H1 (cell line): Measurements from ENCODE around the gene ADIRF. TPM values are rescaled to one million over a fixed set of nuclear protein-coding genes. Genes with fewer than 3 reads are reported as not detected.

Experiments
- CTCF ChIA-PET: fragments of 300-600 bp; sonication (Branson Sonifier 250); formaldehyde crosslinking; loops from one replicate; lab custom pipeline; 2021; ENCODE audit not compliant: partially characterized antibody; lab: Charles Lee
- POLR2A ChIA-PET: fragments of 300-600 bp; sonication (Branson Sonifier 250); formaldehyde crosslinking; loops from one replicate; lab custom pipeline; 2021; ENCODE audit warnings: inconsistent platforms; ENCODE audit not compliant: partially characterized antibody; lab: Charles Lee
- DNase-seq, 2 experiments: peaks; one replicate each; pipeline versions ENCODE4 v3.0.0 to v3.0.0-alpha.2; 2010 to 2022; ENCODE audit warnings: low spot score in 2 of 2, low read depth in 1 of 2, mixed read lengths in 1 of 2
- FAIRE-seq: peaks from 2 replicates; lab custom pipeline; 2011; peaks lifted over from hg19 to GRCh38; lab: Jason Lieb, UNC
- H2AFZ ChIP-seq: 2 replicates; pipeline ENCODE4 v1.8.1; 2012; ENCODE audit warnings: low read length, inconsistent platforms
- H2AK5ac ChIP-seq: 2 replicates; pipeline ENCODE4 v1.6.1; 2013; ENCODE audit warnings: low read depth, low read length
- H2BK120ac ChIP-seq: replicated peaks from 2 replicates; pipeline ENCODE3; 2013; ENCODE audit warnings: low read depth, low read length, inconsistent platforms
- H2BK12ac ChIP-seq: 2 replicates; pipeline ENCODE4 v1.6.1; 2013; ENCODE audit warnings: low read depth, low read length
- H2BK15ac ChIP-seq: 2 replicates; pipeline ENCODE4 v1.6.1; 2013; ENCODE audit warnings: low read length
- H2BK20ac ChIP-seq: 2 replicates; pipeline ENCODE4 v1.6.1; 2013; ENCODE audit warnings: low read length
- H2BK5ac ChIP-seq: 2 replicates; pipeline ENCODE4 v1.6.1; 2013; ENCODE audit warnings: low read depth, low read length
- H3K14ac ChIP-seq: 2 replicates; pipeline ENCODE4 v1.6.1; 2013; ENCODE audit warnings: inconsistent platforms; ENCODE audit not compliant: insufficient read length
- H3K18ac ChIP-seq: 2 replicates; pipeline ENCODE4 v1.6.1; 2013; ENCODE audit warnings: low read length; ENCODE audit errors: extremely low read depth
- H3K23ac ChIP-seq: 2 replicates; pipeline ENCODE4 v1.6.1; 2013; ENCODE audit warnings: inconsistent platforms; ENCODE audit not compliant: insufficient read length
- H3K23me2 ChIP-seq: 2 replicates; pipeline ENCODE4 v1.6.1; 2013; ENCODE audit warnings: low read depth, low read length
- H3K27ac ChIP-seq: 2 replicates; pipeline ENCODE4 v1.6.1; 2011; ENCODE audit warnings: low read depth, low read length, inconsistent platforms
- H3K27me3 ChIP-seq, 4 experiments: replicated peaks in 1 of 4; 1 replicate in 1 of 4; 2 replicates in 3 of 4; pipeline versions ENCODE4 v1.6.1 to v1.8.1; 2011 to 2013; ENCODE audit warnings: low read length in 3 of 4, mild to moderate bottlenecking in 3 of 4, inconsistent platforms in 2 of 4, mixed read lengths in 2 of 4, moderate library complexity in 1 of 4; ENCODE audit not compliant: control insufficient read depth in 3 of 4, insufficient read depth in 3 of 4; ENCODE audit errors: extremely low read depth in 1 of 4
- H3K36me3 ChIP-seq, 4 experiments: 2 replicates each; pipeline versions ENCODE4 v1.6.1 to v1.8.1; 2011 to 2013; ENCODE audit warnings: mild to moderate bottlenecking in 4 of 4, low read length in 3 of 4, moderate library complexity in 2 of 4, control low read depth in 1 of 4, inconsistent platforms in 1 of 4; ENCODE audit not compliant: insufficient read depth in 4 of 4, control insufficient read depth in 2 of 4
- H3K4ac ChIP-seq: replicated peaks from 2 replicates; pipeline ENCODE3; 2013; ENCODE audit warnings: low read length, low read depth, mixed read lengths, inconsistent platforms; ENCODE audit not compliant: insufficient read length
- H3K4me1 ChIP-seq, 4 experiments: replicated peaks in 1 of 4; 1 replicate in 1 of 4; 2 replicates in 3 of 4; pipeline versions ENCODE4 v1.6.1 to v1.8.1; 2011 to 2013; ENCODE audit warnings: low read length in 3 of 4, inconsistent platforms in 2 of 4, mixed read lengths in 1 of 4; ENCODE audit not compliant: insufficient read depth in 4 of 4, control insufficient read depth in 3 of 4
- H3K4me2 ChIP-seq, 2 experiments: 2 replicates each; pipeline versions ENCODE4 v1.6.1 to v1.8.1; 2011 to 2013; ENCODE audit warnings: low read depth in 2 of 2, low read length in 2 of 2, control low read depth in 1 of 2, inconsistent platforms in 1 of 2, mild to moderate bottlenecking in 1 of 2; ENCODE audit not compliant: insufficient read depth in 1 of 2
- H3K4me3 ChIP-seq, 4 experiments: fragments of 200-600, 300-600 bp in 1 of 4; sonication (generic), shearing (Covaris generic), sonication (Bioruptor Twin) in 1 of 4; 2 replicates each; pipeline versions ENCODE4 v1.5.1 to v1.8.1; 2011 to 2016; ENCODE audit warnings: low read length in 4 of 4, low read depth in 3 of 4, control low read depth in 2 of 4, inconsistent platforms in 2 of 4, mild to moderate bottlenecking in 2 of 4, mixed read lengths in 1 of 4, moderate library complexity in 1 of 4; ENCODE audit not compliant: insufficient read depth in 2 of 4; ENCODE audit errors: extremely low read depth in 1 of 4
- H3K56ac ChIP-seq: replicated peaks from 2 replicates; pipeline ENCODE3; 2013; ENCODE audit warnings: low read depth, mild to moderate bottlenecking, mixed read lengths, low read length, inconsistent platforms; ENCODE audit not compliant: insufficient read length
- H3K79me1 ChIP-seq: 2 replicates; pipeline ENCODE4 v1.6.1; 2013; ENCODE audit warnings: low read depth, low read length, control low read depth
- H3K79me2 ChIP-seq, 2 experiments: 2 replicates each; pipeline versions ENCODE4 v1.6.1 to v1.8.1; 2012 to 2013; ENCODE audit warnings: low read length in 2 of 2, mild to moderate bottlenecking in 2 of 2, inconsistent platforms in 1 of 2; ENCODE audit not compliant: insufficient read depth in 2 of 2, control insufficient read depth in 1 of 2
- H3K9ac ChIP-seq, 4 experiments: replicated peaks in 1 of 4; 1 replicate in 1 of 4; 2 replicates in 3 of 4; pipeline versions ENCODE4 v1.6.1 to v1.8.1; 2011 to 2013; ENCODE audit warnings: low read depth in 3 of 4, low read length in 3 of 4, control low read depth in 2 of 4, mild to moderate bottlenecking in 2 of 4, moderate library complexity in 2 of 4, inconsistent platforms in 1 of 4; ENCODE audit errors: extremely low read depth in 1 of 4
- H3K9me3 ChIP-seq, 2 experiments: 2 replicates each; pipeline versions ENCODE4 v1.6.1 to v1.8.1; 2012 to 2013; ENCODE audit warnings: mild to moderate bottlenecking in 2 of 2, moderate library complexity in 2 of 2, control low read depth in 1 of 2, inconsistent platforms in 1 of 2, low read depth in 1 of 2, low read length in 1 of 2, mixed read lengths in 1 of 2; ENCODE audit not compliant: insufficient read depth in 2 of 2
- H4K20me1 ChIP-seq, 2 experiments: replicated peaks in 1 of 2; 2 replicates each; pipeline versions ENCODE3 to v1.8.1; 2011 to 2013; ENCODE audit warnings: inconsistent platforms in 2 of 2, low read length in 2 of 2, mild to moderate bottlenecking in 1 of 2; ENCODE audit not compliant: insufficient read depth in 2 of 2, control insufficient read depth in 1 of 2
- H4K5ac ChIP-seq: 2 replicates; pipeline ENCODE4 v1.6.1; 2013; ENCODE audit warnings: low read length, low read depth, mixed read lengths, inconsistent platforms; ENCODE audit not compliant: insufficient read length
- H4K8ac ChIP-seq: 2 replicates; pipeline ENCODE4 v1.8.0; 2013; ENCODE audit warnings: mild to moderate bottlenecking, moderate library complexity, low read length, inconsistent platforms; ENCODE audit not compliant: insufficient read depth; ENCODE audit errors: extremely low read depth
- H4K91ac ChIP-seq: replicated peaks from 2 replicates; pipeline ENCODE3; 2013; ENCODE audit warnings: low read length, mixed read lengths, inconsistent platforms; ENCODE audit not compliant: insufficient read length
- CBX5 ChIP-seq: fragments of 300-800, 300-1000 bp; sonication (generic); IDR thresholded peaks from 2 replicates; pipeline ENCODE4 v1.7.1; 2016; ENCODE audit warnings: antibody characterized with exemption, low read length, low read depth
- CBX8 ChIP-seq: fragments of 300-800, 300-1000 bp; sonication (generic); IDR thresholded peaks from 2 replicates; pipeline ENCODE4 v1.7.1; 2016; ENCODE audit warnings: low read depth, low read length, borderline replicate concordance
- CTBP2 ChIP-seq: IDR thresholded peaks from 2 replicates; pipeline ENCODE4 v1.7.0; 2011; ENCODE audit warnings: borderline replicate concordance, mild to moderate bottlenecking, moderate library complexity, mixed read lengths, low read length; ENCODE audit not compliant: insufficient read depth, insufficient read length
- CTCF ChIP-seq, 3 experiments: IDR thresholded peaks; 1 replicate in 2 of 3; 2 replicates in 1 of 3; pipeline versions ENCODE4 v1.5.1 to v1.6.1; 2011; ENCODE audit warnings: low read length in 3 of 3, mild to moderate bottlenecking in 3 of 3, inconsistent platforms in 2 of 3, low read depth in 1 of 3, moderate library complexity in 1 of 3; ENCODE audit not compliant: insufficient read depth in 1 of 3; ENCODE audit errors: control extremely low read depth in 1 of 3
- MAFK ChIP-seq: IDR thresholded peaks from 2 replicates; pipeline ENCODE4 v1.6.1; 2012; ENCODE audit warnings: low read depth, mild to moderate bottlenecking, improper control_type of control experiment, low read length
- MAX ChIP-seq: IDR thresholded peaks from 2 replicates; pipeline ENCODE4 v1.6.1; 2012; ENCODE audit warnings: inconsistent platforms
- SRF ChIP-seq: IDR thresholded peaks from 2 replicates; pipeline ENCODE4 v1.6.1; 2011; ENCODE audit warnings: mild to moderate bottlenecking, low read depth, low read length, moderate library complexity
- TAF1 ChIP-seq: IDR thresholded peaks from 2 replicates; pipeline ENCODE4 v1.6.1; 2011; ENCODE audit warnings: mild to moderate bottlenecking, low read depth, low read length
- WGBS, 2 experiments: shearing (Covaris generic) in 1 of 2; methylation state at CpG; one replicate each; pipeline versions ENCODE4 v1.1.6 to v1.1.7; 2013 to 2015; ENCODE audit warnings: low lambda C conversion rate in 2 of 2, mixed read lengths in 2 of 2, inconsistent platforms in 1 of 2, low coverage in 1 of 2, missing lambda C conversion rate in 1 of 2; ENCODE audit not compliant: insufficient replicate concordance in 2 of 2, insufficient coverage in 1 of 2, insufficient read length in 1 of 2; ENCODE audit errors: extremely low coverage in 1 of 2, missing lambda C conversion rate in 1 of 2; 5-methylcytosine and 5-hydroxymethylcytosine counted together
- polyA plus RNA-seq, 7 experiments: library from polyadenylated mRNA; depleted of rRNA in 3 of 7; stranded (reverse) in 5 of 7; unstranded in 2 of 7; fragments of >200 nt in 5 of 7; fragments of 200-250 nt in 2 of 7; gene quantifications; 1 replicate in 5 of 7; 2 replicates in 1 of 7; 4 replicates in 1 of 7; pipeline versions ENCODE4 v1.2.1 to v1.2.3, GENCODE V29; 2011 to 2013; ENCODE audit warnings: missing spikeins in 2 of 7, mixed read lengths in 2 of 7
- total RNA-seq: library from RNA; stranded (reverse); fragmentation: NEBNext Ultra II Directional; extraction: Animal tissue kit (Norgen Biotek cat#: 25700); gene quantifications from 2 replicates; pipeline ENCODE4 v1.2.1, GENCODE V29; 2021
- TF ChIP-seq, protein P1 (sequence below): IDR thresholded peaks from 2 replicates; pipeline ENCODE4 v1.6.1; 2012; ENCODE audit warnings: low read length, inconsistent platforms

The ADIRF gene
- total and polyA plus RNA-seq, 2 of the 8 experiments (the other 6 are each of a cell fraction or from before 2014, with no cell fraction given): not detected

DNA sequence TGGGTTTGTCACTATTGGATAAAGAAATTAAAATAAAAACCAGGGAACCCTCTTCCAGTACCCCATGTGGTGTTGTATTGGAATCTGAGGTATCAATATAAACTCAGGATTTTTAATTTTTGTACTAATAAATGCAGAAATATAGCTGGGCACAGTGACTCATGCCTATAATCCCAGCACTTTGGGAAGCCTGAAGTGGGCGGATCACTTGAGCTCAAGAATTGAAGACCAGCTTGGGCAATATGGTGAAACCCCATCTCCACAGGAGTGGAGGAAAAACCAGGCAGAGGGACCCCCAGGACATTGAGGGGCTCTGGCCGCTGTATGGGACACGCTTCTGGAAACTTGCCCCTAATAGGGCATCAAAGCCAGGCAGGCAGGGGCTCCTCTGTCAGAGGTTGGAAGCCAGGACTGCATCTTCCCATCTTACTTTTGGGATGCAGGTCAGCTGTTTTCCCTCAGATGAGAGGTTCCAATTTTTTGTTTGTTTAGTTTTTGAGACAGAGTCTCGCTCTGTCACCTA lies 11.1 kb downstream of the ADIRF start:
- no peak overlapping the region for H2BK120ac ChIP-seq
- H3K9ac ChIP-seq: no peak overlapping the region
- no peaks in the 10 kb centered on the region for H3K27me3 ChIP-seq
- H4K91ac ChIP-seq: no peak overlapping the region
- H2AK5ac ChIP-seq: no peak overlapping the region
- H3K4me3 ChIP-seq: no peak overlapping the region
- H3K14ac ChIP-seq: no peak overlapping the region
- H3K23ac ChIP-seq: no peak overlapping the region
- DNase-seq: no peak
- H4K5ac ChIP-seq: no peak overlapping the region
- H2BK15ac ChIP-seq: no peak overlapping the region
- H3K4me1 ChIP-seq: peaks cover 0 to 2% (median 0%) of the 10 kb centered on the region in 4 experiments; a peak in 1 of 7 replicates
- no peaks in the 10 kb centered on the region for H3K9me3 ChIP-seq
- H3K27ac ChIP-seq: no peak overlapping the region
- no peaks in the 10 kb centered on the region for H3K79me1 ChIP-seq
- H3K56ac ChIP-seq: no peak overlapping the region
- no peak overlapping the region for H3K18ac ChIP-seq
- CTCF ChIA-PET: interaction anchor here (0.6 to 2.8 kb wide), 5 partner anchors 34 to 340 kb away, joined by 3 to 12 read pairs (median 3); no protein-coding TSS in a partner anchor
- no peaks in the 10 kb centered on the region for H3K36me3 ChIP-seq
- H2BK20ac ChIP-seq: no peak overlapping the region
- H3K4ac ChIP-seq: no peak overlapping the region
- no peak overlapping the region for H2BK5ac ChIP-seq
- POLR2A ChIA-PET: interaction anchor here (1.2 kb wide), 1 partner anchor 9 kb away, joined by 3 read pairs; no protein-coding TSS in a partner anchor
- H3K23me2 ChIP-seq: no peaks in the 10 kb centered on the region
- no peak overlapping the region for H3K4me2 ChIP-seq
- H4K20me1 ChIP-seq: no peaks in the 10 kb centered on the region
- FAIRE-seq: no peak
- no peak overlapping the region for H2AFZ ChIP-seq
- no peak overlapping the region for H4K8ac ChIP-seq
- H3K79me2 ChIP-seq: no peaks in the 10 kb centered on the region
- H2BK12ac ChIP-seq: no peak overlapping the region
- WGBS, 2 experiments: 88% methylated on average over 4 of the region's 4 CpGs; no CpG with 5 or more reads in 1 of the 2 experiments
- no peak for TF ChIP-seq MAX
- TF ChIP-seq CTCF (IDR thresholded peaks at IDR 0.05; ENCODE audit: control extremely low read depth in 1 of 3, insufficient read depth in 1 of 3, low read depth in 1 of 3, low read length in 3 of 3): no peak
- TF ChIP-seq SRF: no peak
- TF ChIP-seq, protein P1, sequence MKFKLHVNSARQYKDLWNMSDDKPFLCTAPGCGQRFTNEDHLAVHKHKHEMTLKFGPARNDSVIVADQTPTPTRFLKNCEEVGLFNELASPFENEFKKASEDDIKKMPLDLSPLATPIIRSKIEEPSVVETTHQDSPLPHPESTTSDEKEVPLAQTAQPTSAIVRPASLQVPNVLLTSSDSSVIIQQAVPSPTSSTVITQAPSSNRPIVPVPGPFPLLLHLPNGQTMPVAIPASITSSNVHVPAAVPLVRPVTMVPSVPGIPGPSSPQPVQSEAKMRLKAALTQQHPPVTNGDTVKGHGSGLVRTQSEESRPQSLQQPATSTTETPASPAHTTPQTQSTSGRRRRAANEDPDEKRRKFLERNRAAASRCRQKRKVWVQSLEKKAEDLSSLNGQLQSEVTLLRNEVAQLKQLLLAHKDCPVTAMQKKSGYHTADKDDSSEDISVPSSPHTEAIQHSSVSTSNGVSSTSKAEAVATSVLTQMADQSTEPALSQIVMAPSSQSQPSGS: no peak
- TF ChIP-seq CTBP2: no peak
- no peak for TF ChIP-seq MAFK
- no peak for TF ChIP-seq CBX8
- TF ChIP-seq CBX5: no peak
- TF ChIP-seq TAF1: no peak
